Fibroblast of skin of abdomen (primary cell): ENCODE data around the gene PTPRE.

Experiments used
- DNase-seq: peaks from one replicate; pipeline ENCODE4 v3.0.0-alpha.2; 2013

The PTPRE gene

DNA sequence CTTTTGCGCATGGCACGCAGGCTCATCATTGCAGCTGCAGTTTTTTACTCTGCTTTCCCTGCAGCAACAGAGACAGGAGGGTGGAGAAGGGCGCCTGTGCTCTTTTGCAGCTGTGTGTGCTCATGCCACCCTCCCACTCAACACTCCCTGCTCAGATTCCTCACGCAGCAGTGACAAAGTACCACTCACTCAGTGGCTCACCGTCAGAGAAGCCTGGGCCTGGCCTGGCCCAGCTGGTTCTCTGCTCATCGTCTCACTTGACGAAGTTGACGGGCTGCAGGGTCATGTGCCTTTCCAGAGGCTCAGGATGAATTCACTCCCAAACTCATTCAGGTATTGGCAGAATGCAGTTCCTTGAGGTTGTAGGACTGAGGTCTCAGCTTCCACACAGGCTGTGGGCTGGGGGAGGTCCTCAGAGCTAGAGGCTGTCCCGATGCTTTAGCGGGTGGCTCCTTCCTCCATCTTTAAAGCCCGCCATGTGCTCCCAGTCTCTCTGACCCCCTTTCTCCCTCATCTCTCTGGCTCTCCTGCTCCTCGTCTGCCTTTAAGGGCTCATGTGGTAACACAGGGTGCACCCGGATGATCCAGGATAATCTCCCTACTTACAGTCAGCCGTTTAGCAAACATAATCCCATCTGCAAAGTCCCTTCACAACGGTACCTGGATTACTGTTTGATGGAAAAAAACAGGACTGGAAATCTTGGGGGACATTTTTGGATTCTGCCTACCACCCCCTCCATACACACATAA lies 25.8 kb downstream of the PTPRE start:
- no peak for DNase-seq

DNA sequence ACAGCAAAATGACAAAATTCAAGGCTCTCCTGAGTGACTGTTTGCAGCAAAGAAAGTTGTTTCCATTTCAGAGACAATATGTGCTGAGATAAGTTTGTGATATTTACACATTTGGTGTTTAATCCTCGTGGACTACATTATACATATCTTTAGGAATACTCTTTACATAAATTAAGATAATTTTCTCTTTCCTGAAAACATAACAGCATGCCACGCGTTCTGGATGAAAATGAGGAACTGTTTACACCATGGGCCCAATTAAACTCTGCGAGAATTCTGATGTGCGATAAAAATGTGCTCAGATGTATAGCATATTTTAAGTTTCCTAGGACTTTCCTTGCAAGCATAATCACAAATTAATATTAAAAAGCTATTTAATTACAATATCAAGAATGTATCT lies 26.4 kb downstream of the PTPRE start:
- DNase-seq, result no peak

DNA sequence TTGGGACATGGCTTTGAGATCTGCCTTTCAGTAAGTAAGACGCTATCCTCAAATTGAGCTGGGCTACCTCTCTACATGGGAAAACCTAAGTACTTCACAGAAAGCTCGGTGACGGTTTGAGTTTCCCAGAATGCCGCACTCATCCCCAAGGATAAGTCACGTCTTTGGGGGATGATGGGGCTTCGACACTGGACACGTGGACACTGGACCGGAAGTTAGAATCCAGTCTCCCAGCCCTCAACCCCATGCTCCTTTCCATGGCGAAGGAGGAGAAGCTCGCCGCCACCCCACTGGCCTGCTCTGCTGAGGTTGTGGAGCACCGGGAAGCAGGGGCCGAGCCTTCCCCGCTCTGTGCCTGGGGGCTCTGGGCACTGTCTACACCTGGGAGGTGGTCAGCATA lies 27.5 kb downstream of the PTPRE start:
- no peak for DNase-seq

DNA sequence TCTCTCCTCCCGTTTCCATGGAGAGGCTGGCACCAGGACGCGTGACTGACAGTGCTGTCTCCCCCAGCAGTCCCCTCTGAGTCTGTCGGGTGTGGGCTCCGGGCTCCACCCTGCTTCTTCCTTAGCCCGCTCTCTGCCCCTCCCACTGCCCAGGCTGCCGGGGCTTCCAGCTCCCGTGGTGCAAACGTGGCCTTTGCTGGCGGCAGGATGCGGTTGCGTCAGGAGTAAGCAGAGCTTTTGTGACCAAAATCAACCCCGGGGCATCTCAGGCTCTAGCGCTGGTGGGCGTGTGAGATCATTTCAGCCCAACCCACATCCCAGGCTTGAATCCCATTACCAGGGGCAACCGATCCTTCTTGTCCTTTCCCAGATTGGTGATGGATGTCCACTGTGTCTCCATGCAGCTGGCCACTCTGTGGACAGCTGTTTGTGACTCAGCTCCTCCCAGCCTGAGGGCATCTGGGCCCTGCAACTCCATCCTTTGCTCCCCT lies 28.2 kb downstream of the PTPRE start:
- DNase-seq, result no peak

DNA sequence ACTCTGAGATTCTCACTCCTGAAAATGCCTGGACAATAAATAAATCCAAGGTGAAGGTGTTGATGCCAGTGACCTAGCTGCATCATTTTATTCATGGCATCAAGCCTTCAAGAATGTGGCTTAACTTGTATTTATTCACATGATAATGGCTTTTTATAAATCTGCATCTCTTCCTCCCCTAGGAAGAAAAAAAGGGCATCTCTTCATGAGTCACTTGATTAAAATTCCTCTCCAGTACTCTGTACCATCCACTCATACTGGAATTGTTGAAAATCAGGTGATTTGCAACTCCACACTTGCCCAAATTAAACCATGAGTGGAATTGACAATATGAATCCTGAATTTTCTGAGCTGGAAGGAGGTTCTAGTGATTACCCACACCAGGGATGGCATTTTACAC lies 30.2 kb downstream of the PTPRE start:
- no peak for DNase-seq

DNA sequence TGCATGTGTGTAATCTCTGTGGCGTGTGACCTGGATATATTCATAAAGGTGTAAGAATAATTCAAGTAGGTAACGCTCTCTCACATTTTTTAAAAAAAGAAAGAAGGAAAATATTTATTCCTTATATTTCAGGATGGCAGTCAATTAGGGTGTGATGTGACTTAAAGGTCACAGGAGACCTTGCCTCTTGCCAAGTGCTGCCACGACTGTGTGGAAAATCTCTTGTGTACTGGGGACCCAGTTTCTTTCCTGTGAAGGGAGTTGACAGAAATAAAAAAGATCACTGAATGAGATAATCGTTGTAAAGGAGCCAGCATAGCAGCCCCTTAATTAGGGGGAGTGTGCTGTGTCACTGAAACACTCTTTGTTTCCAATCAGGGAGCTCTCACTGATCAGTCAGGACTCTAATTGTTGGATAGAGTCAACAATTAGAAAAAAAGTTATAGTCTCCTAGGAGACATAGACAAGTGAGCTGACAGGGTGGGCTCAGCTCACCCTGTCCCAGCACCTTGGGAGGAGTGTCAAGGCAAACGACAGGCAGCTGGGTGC lies 31.1 kb downstream of the PTPRE start:
- no peak for DNase-seq

DNA sequence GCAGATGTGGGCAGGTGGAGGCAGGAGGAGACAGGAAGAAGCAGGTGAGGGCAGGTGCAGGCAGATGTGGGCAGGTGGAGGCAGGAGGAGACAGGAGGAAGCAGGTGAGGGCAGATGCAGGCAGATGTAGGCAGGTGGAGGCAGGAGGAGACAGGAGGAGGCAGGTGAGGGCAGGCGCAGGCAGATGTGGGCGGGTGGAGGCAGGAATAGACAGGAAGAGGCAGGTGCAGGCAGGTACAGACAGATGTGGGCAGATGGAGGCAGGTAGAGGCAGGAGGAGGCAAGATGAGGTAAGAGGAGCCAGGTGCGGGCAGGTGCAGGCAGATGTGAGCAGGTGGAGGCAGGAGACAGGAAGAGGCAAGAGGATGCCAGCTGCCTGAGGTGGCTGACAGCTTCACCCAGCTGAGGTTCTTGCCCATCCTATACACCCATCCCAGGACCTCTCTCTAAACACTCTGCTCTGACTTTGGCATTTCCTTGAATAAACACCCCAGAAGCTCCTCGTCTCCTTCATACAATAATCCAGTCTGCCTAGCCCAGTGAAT lies 33.0 kb downstream of the PTPRE start:
- no peak for DNase-seq

DNA sequence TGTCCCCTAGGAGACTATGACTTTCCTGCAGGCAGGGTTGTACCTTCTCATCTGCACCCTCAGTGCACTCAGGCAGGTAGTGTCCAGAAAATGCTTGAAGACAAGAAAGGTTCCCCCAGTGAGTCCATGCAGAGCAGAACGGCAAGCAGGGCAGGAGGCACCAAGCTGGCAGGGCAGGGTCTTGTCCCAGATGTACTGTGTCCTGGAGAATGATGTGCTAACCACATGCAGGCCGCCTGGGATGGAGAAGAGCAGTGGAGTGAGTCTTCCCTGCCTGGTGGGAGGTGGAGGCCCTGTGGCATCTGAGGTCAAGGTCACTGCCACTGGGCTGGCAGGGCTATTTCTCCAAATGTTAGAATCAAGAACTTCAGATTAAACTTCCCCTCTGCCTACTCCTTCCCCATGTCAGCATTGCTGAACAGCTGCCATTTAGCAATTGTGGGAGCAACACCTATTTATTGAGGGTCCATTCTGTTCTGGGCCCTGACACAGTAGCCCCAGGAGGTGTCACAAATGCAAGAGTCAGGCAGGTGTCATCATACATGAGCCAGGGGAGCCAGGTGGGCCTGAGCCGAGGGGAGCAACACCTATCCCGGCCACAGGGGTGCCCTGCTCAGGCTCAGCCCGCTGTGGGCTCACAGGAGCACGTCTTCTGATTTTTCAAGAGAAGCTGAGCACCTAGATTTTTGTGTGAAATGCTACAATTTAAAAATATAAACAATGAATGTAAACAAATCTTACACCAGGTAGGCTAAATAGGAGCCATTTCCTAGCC lies 34.1 kb downstream of the PTPRE start:
- no peak for DNase-seq

DNA sequence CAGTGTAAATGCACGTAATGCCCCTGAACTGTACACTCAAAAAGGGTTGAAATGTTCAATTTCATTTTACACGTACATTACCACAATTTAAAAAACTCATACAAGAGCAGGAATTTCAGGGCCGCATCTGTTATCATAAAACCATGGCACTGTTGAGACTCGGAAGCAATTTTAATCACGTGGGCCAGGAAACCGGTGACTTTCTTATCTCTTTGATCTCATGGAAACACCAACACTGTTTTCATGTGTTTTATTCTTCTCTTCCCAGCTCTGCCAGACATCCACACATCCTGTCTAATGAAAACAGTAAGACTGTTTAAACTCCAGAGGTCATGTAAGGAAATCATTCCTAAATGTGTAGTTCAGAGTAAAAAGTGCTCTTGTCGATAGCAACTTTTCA lies 35.9 kb downstream of the PTPRE start:
- no peak for DNase-seq

DNA sequence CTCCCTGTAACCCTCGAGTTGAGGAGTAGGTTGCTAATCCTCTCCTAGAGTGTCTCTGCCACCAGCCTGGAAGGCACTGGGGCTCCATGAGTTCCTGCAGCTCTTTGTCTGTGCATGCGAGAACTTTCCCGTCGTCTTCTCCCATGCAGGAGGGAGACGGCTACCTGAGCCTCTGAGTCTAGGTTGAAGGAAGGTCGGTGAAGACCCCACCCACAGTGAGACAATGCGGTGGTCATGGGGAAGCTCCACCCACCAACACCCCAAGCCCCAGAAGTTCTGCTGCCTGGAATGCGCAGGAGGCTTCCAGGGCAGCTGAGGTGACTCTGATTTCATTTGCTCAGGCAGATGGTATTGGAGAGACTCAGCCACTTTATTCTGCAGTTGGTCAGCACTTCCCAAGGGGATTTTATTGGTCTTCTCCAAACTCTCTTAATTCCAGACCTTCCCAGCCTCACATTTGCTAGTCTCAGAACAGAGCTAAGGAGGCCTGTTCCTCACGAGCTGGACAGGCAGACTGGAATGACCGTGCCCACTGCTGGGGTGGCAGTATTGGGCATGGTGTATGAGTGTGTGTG lies 36.5 kb downstream of the PTPRE start:
- DNase-seq, result no peak

DNA sequence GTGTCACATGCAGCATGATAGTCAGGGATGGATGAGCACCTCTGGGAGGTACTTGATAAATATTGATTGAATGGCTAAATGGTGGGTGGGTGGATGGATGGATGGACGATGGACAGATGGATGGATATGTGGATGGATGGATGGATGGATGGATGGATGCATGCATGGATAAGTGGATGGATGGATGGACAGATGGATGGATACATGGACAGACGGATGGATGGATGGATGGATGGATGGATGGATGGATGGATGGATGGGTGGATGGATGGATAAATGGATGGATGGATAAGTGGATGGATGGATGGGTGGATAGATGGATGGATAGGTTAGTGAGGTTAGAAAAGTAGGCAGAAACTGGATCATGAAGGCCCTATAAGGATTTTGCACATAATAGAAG lies 37.4 kb downstream of the PTPRE start:
- no peak for DNase-seq

DNA sequence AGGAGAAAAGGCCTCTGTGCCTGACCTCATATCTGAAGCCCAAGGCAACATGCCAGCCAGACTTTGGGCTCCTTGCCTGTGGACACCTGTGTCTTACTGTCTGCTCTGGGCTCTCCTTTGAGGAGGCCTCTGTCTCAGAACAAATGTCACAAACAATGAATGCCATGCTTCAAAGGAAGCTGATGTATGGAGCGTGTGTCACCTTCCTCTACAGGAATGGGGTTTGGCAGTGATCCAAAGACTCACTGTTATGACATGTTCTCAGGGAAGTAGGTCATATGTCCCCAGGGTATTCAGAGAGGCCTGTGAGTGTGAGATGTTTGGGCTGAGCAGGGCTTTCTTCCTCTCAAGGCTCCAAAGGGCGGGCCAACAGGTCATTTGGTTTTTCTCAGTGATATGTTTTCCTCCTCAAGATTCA lies 38.4 kb downstream of the PTPRE start:
- DNase-seq, result no peak

DNA sequence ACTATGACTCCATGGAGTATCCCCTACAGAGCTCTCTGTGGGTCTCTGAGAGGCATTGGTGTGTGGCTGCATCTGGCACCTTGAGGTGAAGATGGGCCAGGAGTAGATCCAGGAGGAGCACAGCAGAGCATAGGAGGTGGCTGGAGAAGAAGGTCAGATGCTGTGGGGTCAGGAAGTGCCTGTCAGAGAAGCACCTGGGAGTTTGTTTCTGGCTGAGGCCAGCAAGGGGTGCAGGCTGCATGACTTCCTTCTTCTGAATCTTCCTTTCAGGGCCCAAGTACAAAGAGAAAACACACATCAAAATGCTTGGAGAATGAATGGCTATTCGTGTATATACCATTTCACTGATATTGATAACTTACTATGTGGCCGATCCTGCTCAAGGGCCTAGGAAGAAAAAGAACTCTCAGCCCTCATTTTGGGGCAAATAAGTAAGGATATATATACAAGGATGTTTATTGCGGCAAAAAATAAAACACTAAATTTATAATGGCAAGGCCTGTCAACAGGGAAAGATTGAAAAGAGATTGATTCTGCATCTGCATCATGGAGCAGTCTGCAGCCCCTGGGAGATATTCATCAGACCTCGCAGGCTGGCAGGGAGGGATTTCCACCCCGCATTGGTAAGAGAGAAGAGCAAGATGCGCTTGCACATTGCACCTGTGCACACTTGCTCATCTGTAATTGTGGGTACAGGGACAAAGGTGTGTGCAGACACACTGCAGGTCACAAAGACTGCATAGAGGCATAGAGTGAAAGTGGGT lies 39.2 kb downstream of the PTPRE start:
- DNase-seq, result no peak

DNA sequence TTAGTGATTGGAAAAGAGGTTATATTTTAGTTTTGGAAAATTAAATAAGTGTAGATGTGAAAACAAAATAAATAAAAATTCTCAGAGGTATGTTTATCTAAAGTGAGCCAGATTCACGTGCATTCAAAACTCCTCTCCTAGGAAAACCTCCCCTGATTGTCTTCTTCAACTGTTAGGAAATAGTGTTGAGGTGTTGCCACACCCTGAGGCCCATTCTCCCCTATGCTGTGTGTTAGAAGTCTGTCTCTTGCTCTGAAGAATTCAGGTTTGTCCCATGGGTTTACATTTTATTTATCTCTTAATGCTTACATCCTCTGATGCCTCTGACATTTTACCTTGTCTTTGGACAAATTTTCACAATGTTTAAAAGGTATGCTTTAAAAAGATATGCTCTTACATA lies 40.3 kb downstream of the PTPRE start:
- DNase-seq, result no peak

DNA sequence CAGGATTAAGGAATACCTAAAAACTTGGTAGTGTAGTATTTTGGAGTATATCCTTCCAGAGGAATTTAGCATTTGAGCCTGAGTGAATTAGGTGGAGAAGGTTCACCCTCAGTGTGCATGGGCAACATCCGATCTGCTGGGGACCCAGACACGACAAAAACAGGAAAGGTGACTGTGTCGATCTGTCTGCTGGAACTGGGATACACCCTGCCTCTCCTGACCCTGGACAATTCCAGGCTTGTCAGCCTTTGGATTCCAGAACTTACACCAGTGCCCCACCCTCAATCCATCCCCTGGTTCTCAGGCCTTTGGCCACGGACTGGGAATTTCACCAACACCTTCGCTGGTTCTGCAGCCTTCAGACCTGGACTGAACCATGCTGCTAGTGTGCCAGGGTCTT lies 41.9 kb downstream of the PTPRE start:
- DNase-seq, result no peak

DNA sequence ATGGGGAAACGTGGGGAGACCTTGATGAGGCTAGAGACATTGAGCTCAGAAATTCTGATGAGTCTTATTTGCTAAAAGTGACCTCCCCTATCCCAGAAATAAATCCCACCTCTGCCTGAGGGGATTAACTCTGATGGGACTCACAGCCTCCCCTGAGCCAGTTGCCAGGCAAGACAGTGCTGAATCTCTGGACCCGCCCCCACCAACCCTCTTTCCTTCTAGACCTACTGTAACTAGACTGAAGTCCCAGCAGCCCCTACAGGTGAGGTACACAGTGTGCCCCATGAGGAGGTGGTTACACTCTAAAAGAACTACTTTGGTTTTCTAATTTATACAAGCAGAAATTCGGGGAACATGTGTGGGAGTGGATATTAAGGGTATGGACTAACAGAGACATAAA lies 42.9 kb downstream of the PTPRE start:
- no peak for DNase-seq

DNA sequence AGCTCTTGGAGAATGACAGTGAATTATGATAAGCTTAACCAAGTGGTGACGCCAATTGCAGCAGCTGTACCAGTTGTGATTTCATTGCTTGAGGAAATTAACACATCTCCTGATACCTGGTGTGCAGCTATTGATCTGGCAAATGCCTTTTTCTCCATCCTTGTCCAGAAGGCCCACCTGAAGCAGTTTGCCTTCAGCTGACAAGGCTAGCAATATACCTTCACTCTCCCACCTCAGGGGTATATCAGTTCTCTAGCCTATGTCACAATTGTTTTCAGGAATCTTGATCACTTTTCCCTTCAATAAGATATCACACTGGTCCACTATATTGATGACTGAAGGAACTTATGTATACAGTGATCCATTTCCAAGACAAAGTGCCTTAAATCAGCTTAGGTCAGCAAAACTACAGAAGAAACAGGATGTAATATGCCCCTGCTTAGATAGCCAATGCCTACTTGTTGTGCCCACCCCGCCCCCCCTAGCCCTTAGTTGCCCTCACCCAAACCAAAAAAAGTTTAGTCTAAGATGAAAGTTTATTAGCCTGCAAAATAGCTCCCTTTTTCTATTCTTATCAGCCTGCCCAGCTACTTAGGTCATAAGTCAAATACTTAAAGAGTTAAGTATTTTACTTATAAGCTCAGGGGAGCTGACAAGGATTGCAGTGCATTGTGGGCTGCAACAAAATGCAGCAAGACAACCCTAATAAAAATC lies 45.1 kb downstream of the PTPRE start:
- no peak for DNase-seq

DNA sequence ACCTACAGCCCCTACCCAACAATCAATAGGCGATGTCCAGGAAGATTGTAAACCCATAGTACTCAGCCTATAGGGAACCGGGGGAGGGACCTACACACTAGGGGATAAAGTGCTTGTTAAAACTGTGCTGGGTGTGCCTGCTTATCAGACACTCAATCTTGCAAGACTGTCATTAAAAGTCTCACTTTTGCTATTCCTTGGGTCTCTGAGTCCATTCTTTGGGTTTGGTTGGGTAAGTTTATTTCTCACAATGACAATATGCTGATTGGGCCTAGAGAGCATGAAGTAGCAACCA lies 45.6 kb downstream of the PTPRE start:
- no peak for DNase-seq

DNA sequence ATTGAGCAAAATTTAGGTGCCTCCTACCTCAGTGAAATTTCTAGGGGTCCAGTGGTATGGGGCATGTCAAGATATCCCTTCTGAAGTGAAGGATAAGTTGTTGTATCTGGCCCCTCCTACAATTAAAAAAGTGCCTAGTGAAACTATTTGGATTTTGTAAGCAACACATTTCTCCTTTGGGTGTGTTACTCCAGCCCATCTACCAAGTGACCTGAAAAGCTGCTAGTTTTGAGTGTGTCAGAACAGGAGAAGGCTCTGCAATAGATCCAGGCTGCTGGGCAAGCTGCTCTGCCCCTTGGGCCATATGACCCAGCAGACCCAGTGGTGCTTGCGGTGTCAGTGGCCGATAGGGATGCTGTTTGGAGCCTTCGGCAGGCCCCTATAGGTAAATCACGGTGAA lies 46.0 kb downstream of the PTPRE start:
- no peak for DNase-seq

DNA sequence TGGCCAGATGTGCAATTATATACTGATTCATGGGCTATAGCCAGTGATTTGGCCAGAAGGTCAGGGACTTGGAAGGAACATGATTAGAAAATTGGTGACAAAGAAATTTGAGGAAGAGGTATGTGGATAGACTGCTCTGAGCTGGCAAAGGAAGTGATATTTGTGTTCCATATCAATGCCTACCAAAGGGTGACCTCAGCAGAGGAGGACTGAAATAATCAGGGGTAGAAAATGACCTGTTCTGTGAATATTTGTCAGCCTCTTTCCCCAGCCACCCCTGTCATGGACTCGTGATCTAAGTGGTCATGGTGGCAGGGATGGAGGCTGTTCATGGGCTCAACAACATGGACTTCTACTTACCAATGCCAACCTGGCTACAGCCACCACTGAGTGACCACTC lies 47.0 kb downstream of the PTPRE start:
- DNase-seq, result no peak

DNA sequence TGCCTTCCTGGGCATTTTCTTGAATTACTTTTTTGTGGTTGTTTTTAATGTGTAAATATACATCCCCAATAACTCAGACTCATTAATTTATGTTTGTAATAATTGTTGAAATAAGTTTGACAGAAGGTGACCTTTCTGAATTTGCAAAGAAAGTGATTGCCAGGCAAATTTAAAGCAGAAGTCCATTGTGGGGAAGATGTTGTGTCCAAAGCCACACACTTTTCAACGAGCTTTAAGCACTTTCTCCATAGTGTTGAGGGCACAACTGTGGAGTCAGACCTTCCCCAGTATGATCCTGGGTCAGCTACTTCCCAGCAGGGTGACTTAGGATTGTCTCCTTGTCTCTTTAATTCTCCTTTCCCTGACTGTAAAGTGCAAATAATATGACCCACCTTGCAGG lies 52.5 kb downstream of the PTPRE start:
- no peak for DNase-seq

DNA sequence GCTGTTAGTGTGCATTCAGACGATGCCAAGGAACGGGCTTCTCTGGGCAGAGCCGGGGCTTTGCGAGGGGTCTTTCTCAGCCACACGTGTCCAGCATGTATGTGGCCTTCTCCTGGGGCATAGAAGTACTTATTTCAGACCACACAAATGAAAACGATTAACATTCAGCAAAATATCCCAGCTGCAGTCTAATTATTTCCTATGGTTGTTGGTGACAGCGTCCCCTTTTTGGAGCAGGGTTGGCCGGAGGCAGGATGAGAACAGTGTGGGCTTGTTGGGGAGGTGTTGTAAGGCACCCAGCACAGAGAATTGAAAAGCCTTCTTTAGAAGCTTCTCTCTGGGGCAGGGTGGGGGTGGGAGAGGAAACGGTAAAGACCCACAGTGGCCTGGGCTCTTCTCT lies 54.2 kb downstream of the PTPRE start:
- DNase-seq, result no peak
